ENCODE measurements around the gene COX6B2.

Gene COX6B2

GRCh38 chr19:55312621-55313512 lies 41.7 kb downstream of the COX6B2 start:
- no peak for DNase-seq (ENCODE audit: low read depth)

- no peak for DNase-seq (ENCODE audit: low read depth)
Measured at GRCh38 chr19:55311797-55312196, 42.7 kb downstream of the COX6B2 start.

GRCh38 chr19:55311397-55311796 lies 43.1 kb downstream of the COX6B2 start:
- no peak for DNase-seq (ENCODE audit: low read depth)

GRCh38 chr19:55310498-55310897 lies 44.0 kb downstream of the COX6B2 start:
- DNase-seq (ENCODE audit: low read depth): no peak

GRCh38 chr19:55309448-55309847 lies 45.1 kb downstream of the COX6B2 start:
- no peak for DNase-seq (ENCODE audit: low read depth)

GRCh38 chr19:55308281-55308680 lies 46.2 kb downstream of the COX6B2 start:
- no peak for DNase-seq (ENCODE audit: low read depth)

GRCh38 chr19:55306712-55307111 lies 47.8 kb downstream of the COX6B2 start:
- no peak for DNase-seq (ENCODE audit: low read depth)

GRCh38 chr19:55305983-55306562 lies 48.4 kb downstream of the COX6B2 start:
- no peak for DNase-seq (ENCODE audit: low read depth)

GRCh38 chr19:55305491-55305890 lies 49.0 kb downstream of the COX6B2 start:
- no peak for DNase-seq (ENCODE audit: low read depth)

GRCh38 chr19:55304980-55305379 lies 49.5 kb downstream of the COX6B2 start:
- no peak for DNase-seq (ENCODE audit: low read depth)

GRCh38 chr19:55304279-55304978 lies 50.1 kb downstream of the COX6B2 start:
- DNase-seq (ENCODE audit: low read depth): no peak

GRCh38 chr19:55303477-55303876 lies 51.0 kb downstream of the COX6B2 start:
- DNase-seq (ENCODE audit: low read depth): no peak

- no peak for DNase-seq (ENCODE audit: low read depth)
Measured at GRCh38 chr19:55302318-55302703, 52.2 kb downstream of the COX6B2 start.

GRCh38 chr19:55301459-55302317 lies 52.8 kb downstream of the COX6B2 start:
- DNase-seq (ENCODE audit: low read depth): peak; percentile 99

GRCh38 chr19:55300886-55301458 lies 53.5 kb downstream of the COX6B2 start:
- no peak for DNase-seq (ENCODE audit: low read depth)

GRCh38 chr19:55299991-55300390 lies 54.5 kb downstream of the COX6B2 start:
- DNase-seq (ENCODE audit: low read depth): no peak

Data from stimulated activated CD8-positive, alpha-beta memory T cell treated with anti-CD3 and anti-CD28 coated beads, Interleukin-15, amount 100 ng/mL, for 24 hours (primary cell).